ENCODE data around the gene CCIN.

The CCIN gene

GRCh38 chr9:36218011-36218410 lies 48.8 kb downstream of the CCIN start:
- no peak for TF ChIP-seq CTCF (IDR thresholded peaks at IDR 0.05; ENCODE audit: low read depth, low read length)

GRCh38 chr9:36218411-36218901 lies 49.3 kb downstream of the CCIN start:
- no peak for TF ChIP-seq CTCF (IDR thresholded peaks at IDR 0.05; ENCODE audit: low read depth, low read length)
- DNase-seq (ENCODE audit: extremely low read depth, low read depth): no peak

More at GRCh38 chr9:36218011-36218410, 48.8 kb downstream of the CCIN start:
- no peak for DNase-seq (ENCODE audit: extremely low read depth, low read depth)
